H1 (cell line): Measurements from ENCODE around the gene ITGB2. TPM values are rescaled to one million over a fixed set of nuclear protein-coding genes. Genes with fewer than 3 reads are reported as not detected.

Experiments
- ASH2L ChIP-seq: fragments of 200-600, 300-600 bp; sonication (generic); IDR thresholded peaks from one replicate; pipeline ENCODE4 v1.7.1; 2017; ENCODE audit warnings: low read length
- EGR1 ChIP-seq: IDR thresholded peaks from 2 replicates; pipeline ENCODE4 v1.6.1; 2011; ENCODE audit warnings: low read depth, low read length, borderline replicate concordance
- TAF1 ChIP-seq: IDR thresholded peaks from 2 replicates; pipeline ENCODE4 v1.6.1; 2011; ENCODE audit warnings: mild to moderate bottlenecking, low read depth, low read length
- ZNF274 ChIP-seq: IDR thresholded peaks from 2 replicates; pipeline ENCODE4 v1.7.0; 2012; ENCODE audit warnings: low read length, borderline replicate concordance; ENCODE audit errors: extremely low read depth
- polyA plus RNA-seq, 7 experiments: library from polyadenylated mRNA; depleted of rRNA in 3 of 7; stranded (reverse) in 5 of 7; unstranded in 2 of 7; fragments of >200 nt in 5 of 7; fragments of 200-250 nt in 2 of 7; gene quantifications; 1 replicate in 5 of 7; 2 replicates in 1 of 7; 4 replicates in 1 of 7; pipeline versions ENCODE4 v1.2.1 to v1.2.3, GENCODE V29; 2011 to 2013; ENCODE audit warnings: missing spikeins in 2 of 7, mixed read lengths in 2 of 7
- total RNA-seq: library from RNA; stranded (reverse); fragmentation: NEBNext Ultra II Directional; extraction: Animal tissue kit (Norgen Biotek cat#: 25700); gene quantifications from 2 replicates; pipeline ENCODE4 v1.2.1, GENCODE V29; 2021
- TF ChIP-seq, protein P1 (sequence below): fragments of 300-600 bp; sonication (generic); IDR thresholded peaks from 2 replicates; pipeline ENCODE4 v1.7.1; 2012; ENCODE audit warnings: low read length, moderate library complexity, mild to moderate bottlenecking, inconsistent platforms; ENCODE audit not compliant: insufficient replicate concordance

The ITGB2 gene
- total and polyA plus RNA-seq, 2 of the 8 experiments (the other 6 are each of a cell fraction or from before 2014, with no cell fraction given) = 0.24 to 0.63 TPM

DNA sequence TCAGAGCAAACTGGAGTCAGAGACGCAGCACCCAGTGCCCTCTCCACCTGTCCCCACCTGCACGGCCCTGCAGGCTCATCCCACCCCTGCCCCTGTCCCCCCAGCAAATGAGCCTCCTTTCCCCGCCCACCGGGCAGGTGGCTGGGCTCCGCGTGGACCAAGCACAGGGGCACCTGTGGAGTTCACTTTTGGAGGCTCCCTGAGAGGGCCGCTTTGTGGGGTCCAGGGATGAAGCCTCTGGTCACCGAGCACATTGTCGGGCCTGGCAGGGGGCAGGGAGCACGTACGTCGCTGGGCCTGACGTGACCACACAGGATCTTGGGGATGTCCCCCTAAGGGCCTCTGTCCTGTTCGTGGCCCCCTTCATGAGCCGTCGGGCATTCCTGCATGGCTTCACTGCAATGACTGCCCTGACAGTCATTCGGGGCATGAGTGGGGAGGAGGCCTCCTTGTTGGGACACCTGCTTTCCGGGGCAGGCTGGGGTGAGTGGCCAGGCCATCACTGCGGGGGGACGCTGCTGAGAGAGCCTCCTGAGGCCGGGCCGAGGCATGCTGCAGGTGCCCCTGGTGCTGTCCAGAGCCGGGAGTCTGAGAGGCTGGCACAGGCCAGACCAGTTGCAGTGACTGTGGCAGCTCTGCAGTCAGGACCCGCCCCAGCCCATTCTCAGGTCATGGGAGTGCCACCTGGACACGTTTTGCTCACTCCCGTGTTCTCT, 38.8 kb upstream of the ITGB2 start (continued):
- TF ChIP-seq, protein P1, sequence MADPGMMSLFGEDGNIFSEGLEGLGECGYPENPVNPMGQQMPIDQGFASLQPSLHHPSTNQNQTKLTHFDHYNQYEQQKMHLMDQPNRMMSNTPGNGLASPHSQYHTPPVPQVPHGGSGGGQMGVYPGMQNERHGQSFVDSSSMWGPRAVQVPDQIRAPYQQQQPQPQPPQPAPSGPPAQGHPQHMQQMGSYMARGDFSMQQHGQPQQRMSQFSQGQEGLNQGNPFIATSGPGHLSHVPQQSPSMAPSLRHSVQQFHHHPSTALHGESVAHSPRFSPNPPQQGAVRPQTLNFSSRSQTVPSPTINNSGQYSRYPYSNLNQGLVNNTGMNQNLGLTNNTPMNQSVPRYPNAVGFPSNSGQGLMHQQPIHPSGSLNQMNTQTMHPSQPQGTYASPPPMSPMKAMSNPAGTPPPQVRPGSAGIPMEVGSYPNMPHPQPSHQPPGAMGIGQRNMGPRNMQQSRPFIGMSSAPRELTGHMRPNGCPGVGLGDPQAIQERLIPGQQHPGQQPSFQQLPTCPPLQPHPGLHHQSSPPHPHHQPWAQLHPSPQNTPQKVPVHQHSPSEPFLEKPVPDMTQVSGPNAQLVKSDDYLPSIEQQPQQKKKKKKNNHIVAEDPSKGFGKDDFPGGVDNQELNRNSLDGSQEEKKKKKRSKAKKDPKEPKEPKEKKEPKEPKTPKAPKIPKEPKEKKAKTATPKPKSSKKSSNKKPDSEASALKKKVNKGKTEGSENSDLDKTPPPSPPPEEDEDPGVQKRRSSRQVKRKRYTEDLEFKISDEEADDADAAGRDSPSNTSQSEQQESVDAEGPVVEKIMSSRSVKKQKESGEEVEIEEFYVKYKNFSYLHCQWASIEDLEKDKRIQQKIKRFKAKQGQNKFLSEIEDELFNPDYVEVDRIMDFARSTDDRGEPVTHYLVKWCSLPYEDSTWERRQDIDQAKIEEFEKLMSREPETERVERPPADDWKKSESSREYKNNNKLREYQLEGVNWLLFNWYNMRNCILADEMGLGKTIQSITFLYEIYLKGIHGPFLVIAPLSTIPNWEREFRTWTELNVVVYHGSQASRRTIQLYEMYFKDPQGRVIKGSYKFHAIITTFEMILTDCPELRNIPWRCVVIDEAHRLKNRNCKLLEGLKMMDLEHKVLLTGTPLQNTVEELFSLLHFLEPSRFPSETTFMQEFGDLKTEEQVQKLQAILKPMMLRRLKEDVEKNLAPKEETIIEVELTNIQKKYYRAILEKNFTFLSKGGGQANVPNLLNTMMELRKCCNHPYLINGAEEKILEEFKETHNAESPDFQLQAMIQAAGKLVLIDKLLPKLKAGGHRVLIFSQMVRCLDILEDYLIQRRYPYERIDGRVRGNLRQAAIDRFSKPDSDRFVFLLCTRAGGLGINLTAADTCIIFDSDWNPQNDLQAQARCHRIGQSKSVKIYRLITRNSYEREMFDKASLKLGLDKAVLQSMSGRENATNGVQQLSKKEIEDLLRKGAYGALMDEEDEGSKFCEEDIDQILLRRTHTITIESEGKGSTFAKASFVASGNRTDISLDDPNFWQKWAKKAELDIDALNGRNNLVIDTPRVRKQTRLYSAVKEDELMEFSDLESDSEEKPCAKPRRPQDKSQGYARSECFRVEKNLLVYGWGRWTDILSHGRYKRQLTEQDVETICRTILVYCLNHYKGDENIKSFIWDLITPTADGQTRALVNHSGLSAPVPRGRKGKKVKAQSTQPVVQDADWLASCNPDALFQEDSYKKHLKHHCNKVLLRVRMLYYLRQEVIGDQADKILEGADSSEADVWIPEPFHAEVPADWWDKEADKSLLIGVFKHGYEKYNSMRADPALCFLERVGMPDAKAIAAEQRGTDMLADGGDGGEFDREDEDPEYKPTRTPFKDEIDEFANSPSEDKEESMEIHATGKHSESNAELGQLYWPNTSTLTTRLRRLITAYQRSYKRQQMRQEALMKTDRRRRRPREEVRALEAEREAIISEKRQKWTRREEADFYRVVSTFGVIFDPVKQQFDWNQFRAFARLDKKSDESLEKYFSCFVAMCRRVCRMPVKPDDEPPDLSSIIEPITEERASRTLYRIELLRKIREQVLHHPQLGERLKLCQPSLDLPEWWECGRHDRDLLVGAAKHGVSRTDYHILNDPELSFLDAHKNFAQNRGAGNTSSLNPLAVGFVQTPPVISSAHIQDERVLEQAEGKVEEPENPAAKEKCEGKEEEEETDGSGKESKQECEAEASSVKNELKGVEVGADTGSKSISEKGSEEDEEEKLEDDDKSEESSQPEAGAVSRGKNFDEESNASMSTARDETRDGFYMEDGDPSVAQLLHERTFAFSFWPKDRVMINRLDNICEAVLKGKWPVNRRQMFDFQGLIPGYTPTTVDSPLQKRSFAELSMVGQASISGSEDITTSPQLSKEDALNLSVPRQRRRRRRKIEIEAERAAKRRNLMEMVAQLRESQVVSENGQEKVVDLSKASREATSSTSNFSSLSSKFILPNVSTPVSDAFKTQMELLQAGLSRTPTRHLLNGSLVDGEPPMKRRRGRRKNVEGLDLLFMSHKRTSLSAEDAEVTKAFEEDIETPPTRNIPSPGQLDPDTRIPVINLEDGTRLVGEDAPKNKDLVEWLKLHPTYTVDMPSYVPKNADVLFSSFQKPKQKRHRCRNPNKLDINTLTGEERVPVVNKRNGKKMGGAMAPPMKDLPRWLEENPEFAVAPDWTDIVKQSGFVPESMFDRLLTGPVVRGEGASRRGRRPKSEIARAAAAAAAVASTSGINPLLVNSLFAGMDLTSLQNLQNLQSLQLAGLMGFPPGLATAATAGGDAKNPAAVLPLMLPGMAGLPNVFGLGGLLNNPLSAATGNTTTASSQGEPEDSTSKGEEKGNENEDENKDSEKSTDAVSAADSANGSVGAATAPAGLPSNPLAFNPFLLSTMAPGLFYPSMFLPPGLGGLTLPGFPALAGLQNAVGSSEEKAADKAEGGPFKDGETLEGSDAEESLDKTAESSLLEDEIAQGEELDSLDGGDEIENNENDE = no peak
- TF ChIP-seq ZNF274 = no peak
- TF ChIP-seq TAF1 = no peak
- TF ChIP-seq EGR1 = no peak
- TF ChIP-seq ASH2L = no peak
